ENCODE results near the gene MISFA. TPM values are rescaled to one million over a fixed set of nuclear protein-coding genes. Genes with fewer than 3 reads are reported as not detected.
A peak's percentile ranks its signal among the peaks of the same experiment; 100 is the strongest.
"Not testable (repeated sequence)": the region's sequence is repeated elsewhere in the genome, so short reads cannot be mapped to it uniquely, and the experiment has no call there.

Gene MISFA
- total RNA-seq, 4 donors from 2014 or later = 1.3 to 2.8 (median 2.1) TPM; not detected in 1

DNA sequence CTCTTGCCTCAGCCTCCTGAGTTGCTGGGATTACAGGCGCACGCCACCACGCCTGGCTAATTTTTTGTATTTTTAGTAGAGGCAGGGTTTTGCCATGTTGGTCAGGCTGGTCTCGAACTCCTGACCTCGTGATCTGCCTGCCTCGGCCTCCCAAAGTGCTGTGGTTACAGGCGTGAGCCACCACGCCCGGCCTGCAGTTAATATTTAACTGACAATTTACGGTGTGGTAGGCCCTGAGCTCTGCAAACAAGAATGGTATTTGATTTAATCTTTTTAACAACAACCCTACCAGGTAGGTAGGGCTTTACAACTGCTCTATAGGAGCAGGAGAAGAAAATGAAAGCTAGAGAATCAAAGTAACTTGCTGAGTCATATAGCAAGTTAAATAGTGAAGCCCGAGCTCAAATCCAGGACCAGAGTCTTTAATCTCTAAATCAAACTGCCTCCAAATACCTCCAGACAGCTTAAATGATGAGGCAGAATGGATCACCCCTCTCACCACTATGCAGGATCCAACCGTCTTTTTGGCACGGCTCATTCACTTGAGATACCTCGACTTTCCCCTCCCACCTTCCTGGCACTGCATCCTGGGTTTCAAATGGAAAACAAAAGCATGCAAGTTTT is 20.5 kb upstream of the MISFA start:
- DNase-seq (ENCODE audit: low spot score in 2 of 2) = no peak
- intact Hi-C loops (cut with DNase I; ENCODE audit: low total_unique reads) = loop anchor here (10.0 kb wide), 1 partner anchor 54 kb away; the partner anchor contains the start of gene TSG101
- WGBS, 2 donors = 83 to 84% methylated on average over 14 of the region's 14 CpGs
- no peak overlapping the region for H3K4me3 ChIP-seq (ENCODE audit: low read depth, poor library complexity, severe bottlenecking)
- TF ChIP-seq, protein P1, sequence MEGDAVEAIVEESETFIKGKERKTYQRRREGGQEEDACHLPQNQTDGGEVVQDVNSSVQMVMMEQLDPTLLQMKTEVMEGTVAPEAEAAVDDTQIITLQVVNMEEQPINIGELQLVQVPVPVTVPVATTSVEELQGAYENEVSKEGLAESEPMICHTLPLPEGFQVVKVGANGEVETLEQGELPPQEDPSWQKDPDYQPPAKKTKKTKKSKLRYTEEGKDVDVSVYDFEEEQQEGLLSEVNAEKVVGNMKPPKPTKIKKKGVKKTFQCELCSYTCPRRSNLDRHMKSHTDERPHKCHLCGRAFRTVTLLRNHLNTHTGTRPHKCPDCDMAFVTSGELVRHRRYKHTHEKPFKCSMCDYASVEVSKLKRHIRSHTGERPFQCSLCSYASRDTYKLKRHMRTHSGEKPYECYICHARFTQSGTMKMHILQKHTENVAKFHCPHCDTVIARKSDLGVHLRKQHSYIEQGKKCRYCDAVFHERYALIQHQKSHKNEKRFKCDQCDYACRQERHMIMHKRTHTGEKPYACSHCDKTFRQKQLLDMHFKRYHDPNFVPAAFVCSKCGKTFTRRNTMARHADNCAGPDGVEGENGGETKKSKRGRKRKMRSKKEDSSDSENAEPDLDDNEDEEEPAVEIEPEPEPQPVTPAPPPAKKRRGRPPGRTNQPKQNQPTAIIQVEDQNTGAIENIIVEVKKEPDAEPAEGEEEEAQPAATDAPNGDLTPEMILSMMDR (IDR thresholded peaks at IDR 0.05) = no peak
- no peak for TF ChIP-seq POLR2A (IDR thresholded peaks at IDR 0.05)

DNA sequence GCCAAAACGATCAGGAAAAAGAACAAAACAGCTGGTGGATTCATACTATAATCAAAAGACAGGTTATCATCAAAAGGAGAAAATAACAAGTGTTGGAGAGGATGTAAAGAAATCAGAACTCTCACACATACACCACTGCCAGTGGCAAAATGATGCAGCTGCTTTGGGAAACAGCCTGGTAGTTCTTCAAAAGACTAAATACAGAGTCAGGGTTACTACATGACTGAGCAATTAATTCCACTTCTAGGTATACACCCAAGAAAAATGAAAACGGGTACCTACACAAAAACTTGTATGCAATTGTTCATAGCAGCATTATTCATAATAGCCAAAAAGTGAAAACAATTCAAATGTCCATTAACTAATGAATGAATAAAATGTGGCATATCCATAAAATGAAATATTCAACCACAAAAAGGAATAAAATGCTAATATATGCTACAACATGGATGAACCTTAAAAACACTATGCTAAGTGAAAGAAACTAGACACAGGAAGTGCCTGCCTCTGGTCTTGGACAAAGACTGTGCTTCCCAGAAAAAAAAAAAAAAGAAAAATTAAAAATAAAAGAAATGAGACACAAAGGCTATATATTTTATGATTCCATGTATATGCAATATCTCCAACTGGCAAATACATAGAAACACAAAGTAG is 19.3 kb upstream of the MISFA start:
- intact Hi-C loops (cut with DNase I; ENCODE audit: low total_unique reads) = no loop called here
- no peak for DNase-seq (ENCODE audit: low spot score in 2 of 2)
- TF ChIP-seq, protein P1 (IDR thresholded peaks at IDR 0.05) = no peak
- no peak for TF ChIP-seq POLR2A (IDR thresholded peaks at IDR 0.05)
- 76 to 77% methylated on average over 2 of the region's 2 CpGs for WGBS, 2 donors
- H3K4me3 ChIP-seq (ENCODE audit: low read depth, poor library complexity, severe bottlenecking) = no peak overlapping the region

DNA sequence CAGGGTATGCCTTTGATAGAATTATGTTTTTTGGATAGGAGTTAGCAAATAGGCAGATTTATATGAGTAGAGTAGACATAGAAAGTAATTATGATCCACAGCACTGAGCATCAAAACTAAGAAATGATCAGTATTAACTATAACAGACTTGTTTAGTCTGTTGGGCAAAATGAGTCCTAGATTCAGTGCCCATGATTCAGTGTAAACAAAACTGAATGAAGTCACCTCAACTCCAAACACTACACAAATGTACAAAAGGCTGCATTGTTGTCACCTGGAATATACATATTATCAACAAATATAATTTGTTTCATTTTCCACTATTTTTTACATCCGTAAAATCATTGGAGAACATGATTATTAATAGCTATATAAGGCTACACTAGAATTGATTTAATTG is 17.8 kb upstream of the MISFA start:
- intact Hi-C loops (cut with DNase I; ENCODE audit: low total_unique reads) = no loop called here
- DNase-seq (ENCODE audit: low spot score in 2 of 2) = no peak
- 91 to 93% methylated on average over 1 of the region's 1 CpG for WGBS, 2 donors
- TF ChIP-seq, protein P1 (IDR thresholded peaks at IDR 0.05) = no peak
- TF ChIP-seq POLR2A (IDR thresholded peaks at IDR 0.05) = no peak
- no peak overlapping the region for H3K4me3 ChIP-seq (ENCODE audit: low read depth, poor library complexity, severe bottlenecking)

DNA sequence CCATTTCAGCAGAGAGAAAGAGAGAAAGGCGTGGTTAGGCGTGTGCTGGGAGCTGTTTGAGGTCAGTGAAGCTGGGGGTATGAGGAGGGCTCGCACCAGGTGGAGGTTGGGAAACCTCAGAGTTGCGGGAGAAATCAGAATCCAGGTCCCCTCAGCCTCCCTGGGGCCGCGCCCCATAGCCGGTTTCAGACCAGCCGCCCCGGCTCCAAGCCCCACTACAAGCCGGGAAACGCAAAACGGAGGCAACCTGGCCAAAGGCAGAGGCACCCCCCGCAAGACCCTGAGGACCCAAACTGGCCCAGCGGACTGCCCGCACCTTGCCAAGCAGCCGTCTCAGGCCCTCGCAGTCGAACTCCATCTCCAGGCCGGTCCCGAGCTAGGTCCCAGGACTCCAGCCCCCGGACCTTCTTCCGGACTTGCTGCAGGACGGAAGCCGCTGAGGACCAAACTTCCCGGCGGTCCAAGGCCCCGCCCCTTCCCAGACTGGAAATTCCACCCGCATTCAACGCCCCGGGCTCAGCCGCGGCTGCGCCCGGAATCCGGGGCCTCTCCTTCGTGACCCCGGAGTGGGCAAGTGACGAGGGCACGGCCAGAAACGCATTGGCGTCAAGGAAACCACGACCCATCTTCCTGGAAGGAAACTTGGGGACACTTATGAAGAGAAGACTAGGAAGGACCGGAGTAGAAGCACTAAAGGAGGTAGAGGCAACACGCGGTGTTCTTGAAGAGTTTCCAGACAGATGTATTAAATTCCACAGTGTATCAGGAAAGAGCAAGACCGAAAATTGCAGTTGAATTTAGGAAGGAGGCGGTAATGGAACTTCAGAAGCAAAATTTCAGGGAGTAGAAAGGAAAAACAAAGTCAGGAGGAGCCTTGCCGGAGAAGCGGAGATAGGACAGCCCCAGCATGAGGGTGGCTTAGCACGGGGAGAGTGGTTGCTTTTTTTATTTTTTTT is 11.0 kb upstream of the MISFA start, which contains the start of gene UEVLD:
Gene UEVLD, minus strand, starts transcription at position 438 of the 956 bp plus-strand sequence. Its CDS starts 80 bp downstream, at position 358.
- peak within 1 kb of the TSS; percentile 63 for H3K4me3 ChIP-seq (ENCODE audit: low read depth, poor library complexity, severe bottlenecking)
- 1% methylated on average over 43 to 47 of the region's 50 CpGs for WGBS, 2 donors
- TF ChIP-seq POLR2A (IDR thresholded peaks at IDR 0.05) = no peak
- TF ChIP-seq, protein P1 (IDR thresholded peaks at IDR 0.05) = no peak
- DNase-seq (ENCODE audit: low spot score in 2 of 2) = peak; percentile 87 to 97
- intact Hi-C loops (cut with DNase I; ENCODE audit: low total_unique reads) = no loop called here

DNA sequence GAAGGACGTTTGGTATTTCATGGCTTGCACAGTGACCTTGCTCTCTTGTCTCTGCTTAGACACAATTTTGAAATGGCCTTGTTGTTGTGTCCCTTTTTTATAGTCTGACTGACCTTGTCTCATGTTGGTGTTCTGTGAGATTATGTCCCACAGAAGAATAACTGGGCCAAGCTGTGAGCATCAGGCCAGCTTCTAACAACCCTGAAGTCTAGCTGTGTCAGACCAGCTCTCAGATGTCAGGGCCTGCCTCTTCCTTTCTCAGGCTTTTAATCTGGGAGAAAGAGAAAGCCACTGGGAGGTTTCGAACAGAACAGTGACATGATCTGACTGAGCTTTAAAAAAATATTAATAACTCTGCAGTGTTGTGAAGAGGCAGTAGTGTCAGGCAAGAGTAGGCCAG is 9.0 kb upstream of the MISFA start:
- no peak for DNase-seq (ENCODE audit: low spot score in 2 of 2)
- no peak overlapping the region for H3K4me3 ChIP-seq (ENCODE audit: low read depth, poor library complexity, severe bottlenecking)
- 34 to 40% methylated on average over 2 of the region's 2 CpGs for WGBS, 2 donors
- TF ChIP-seq, protein P1 (IDR thresholded peaks at IDR 0.05) = no peak
- TF ChIP-seq POLR2A (IDR thresholded peaks at IDR 0.05) = no peak
- intact Hi-C loops (cut with DNase I; ENCODE audit: low total_unique reads) = no loop called here

DNA sequence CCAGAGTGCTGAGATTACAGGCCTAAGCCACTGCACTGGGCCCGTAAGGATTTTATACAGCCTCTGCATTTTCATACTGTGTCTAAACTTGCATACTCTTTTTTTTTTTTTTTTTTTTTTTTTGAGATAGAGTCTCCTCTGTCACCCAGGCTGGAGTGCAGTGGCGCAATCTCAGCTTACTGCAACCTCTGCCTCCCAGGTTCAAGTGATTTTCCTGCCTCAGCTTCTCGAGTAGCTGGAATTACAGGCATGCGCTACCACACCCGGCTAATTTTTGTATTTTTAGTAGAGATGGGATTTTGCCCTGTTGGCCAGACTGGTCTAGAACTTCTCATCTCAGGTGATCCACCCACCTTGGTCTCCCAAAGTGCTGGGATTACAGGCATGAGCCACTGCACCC is 5.5 kb upstream of the MISFA start:
- DNase-seq (ENCODE audit: low spot score in 2 of 2); H3K4me3 ChIP-seq (ENCODE audit: low read depth, poor library complexity, severe bottlenecking); intact Hi-C loops (cut with DNase I; ENCODE audit: low total_unique reads): not testable (repeated sequence)
- 68 to 75% methylated on average over 5 of the region's 5 CpGs for WGBS, 2 donors
